GM21717 (cell line): ENCODE data around the gene FAM9C.

Experiments
- ATAC-seq: cut with Tn5 transposase; IDR thresholded peaks from one replicate; pipeline ENCODE4 v1.9.1; 2021; ENCODE audit warnings: mild to moderate bottlenecking, moderate library complexity; ENCODE audit not compliant: unreplicated experiment

FAM9C gene

GRCh38 chrX:13008851-13009250 lies 35.6 kb downstream of the FAM9C start:
- ATAC-seq: no peak

- peak; percentile 40 for ATAC-seq
Observed at GRCh38 chrX:13008189-13008533, 36.3 kb downstream of the FAM9C start.

- no peak for ATAC-seq
Observed at GRCh38 chrX:13007519-13008188, 36.8 kb downstream of the FAM9C start.

GRCh38 chrX:13005661-13006473 lies 38.6 kb downstream of the FAM9C start:
- peak; percentile 54 for ATAC-seq

- ATAC-seq: no peak
Observed at GRCh38 chrX:13001961-13002671, 42.3 kb downstream of the FAM9C start.

DNA sequence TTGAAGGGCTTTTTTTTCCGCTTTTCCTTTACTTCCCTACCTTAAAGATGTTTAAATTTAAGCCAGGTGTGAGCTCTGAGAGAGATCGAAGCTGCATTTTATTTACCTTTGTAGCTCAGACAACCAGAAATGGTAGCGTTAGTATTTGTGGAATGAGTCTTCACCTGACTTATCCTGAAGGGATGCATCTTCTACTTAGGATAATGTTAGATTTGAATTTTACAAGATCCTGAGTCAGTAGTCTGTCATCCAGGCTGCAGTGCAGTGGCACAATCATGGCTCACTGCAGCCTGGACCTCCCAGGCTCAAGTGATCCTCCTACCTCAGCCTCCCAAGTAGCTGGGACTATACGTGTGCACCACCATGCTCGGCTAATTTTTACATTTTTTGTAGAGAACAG lies 43.3 kb downstream of the FAM9C start:
- no peak for ATAC-seq

DNA sequence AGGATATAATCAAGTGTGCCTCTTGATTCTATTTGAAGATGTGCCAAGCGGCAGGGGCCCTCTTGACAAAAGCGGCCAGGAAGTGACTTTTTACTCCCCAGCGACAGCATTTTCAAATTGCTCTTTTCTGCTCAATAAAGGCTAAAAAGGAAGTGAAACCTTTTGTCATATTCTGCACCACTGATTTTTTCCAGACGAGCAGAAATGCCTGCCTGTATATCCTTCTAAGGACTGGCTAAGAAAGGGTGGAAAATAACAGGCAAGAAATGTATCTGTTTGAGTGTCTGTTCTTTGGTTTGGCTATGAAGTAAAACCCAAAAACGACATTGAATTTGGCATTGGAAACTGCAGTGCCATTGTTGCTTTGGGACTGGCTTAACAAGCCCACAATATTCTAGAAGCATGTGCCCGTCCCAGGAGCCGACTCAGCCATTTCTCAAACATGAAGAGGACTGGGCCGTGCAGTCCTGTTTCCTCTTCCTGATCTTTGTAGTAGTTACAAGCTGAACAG lies 44.1 kb downstream of the FAM9C start:
- peak; percentile 41 for ATAC-seq

DNA sequence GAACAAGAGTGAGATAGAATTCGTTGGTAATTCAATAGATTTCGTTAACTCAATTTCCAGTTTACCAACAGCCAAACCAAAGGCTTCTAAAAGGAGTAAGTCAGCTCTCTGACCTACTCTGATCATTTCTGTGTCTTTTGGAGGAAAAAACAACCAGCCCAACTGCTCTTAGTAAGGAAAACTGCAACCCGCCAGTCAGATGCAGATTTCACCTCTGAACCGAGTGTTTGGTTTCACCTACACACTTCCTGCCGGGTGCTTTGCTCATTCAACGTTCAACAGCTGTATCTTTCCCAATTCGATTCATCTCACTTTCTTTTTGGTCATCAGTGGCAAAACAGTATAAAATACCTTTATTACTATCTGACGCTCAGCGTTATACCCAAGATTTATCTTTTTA lies 45.0 kb downstream of the FAM9C start:
- peak; percentile 65 for ATAC-seq

DNA sequence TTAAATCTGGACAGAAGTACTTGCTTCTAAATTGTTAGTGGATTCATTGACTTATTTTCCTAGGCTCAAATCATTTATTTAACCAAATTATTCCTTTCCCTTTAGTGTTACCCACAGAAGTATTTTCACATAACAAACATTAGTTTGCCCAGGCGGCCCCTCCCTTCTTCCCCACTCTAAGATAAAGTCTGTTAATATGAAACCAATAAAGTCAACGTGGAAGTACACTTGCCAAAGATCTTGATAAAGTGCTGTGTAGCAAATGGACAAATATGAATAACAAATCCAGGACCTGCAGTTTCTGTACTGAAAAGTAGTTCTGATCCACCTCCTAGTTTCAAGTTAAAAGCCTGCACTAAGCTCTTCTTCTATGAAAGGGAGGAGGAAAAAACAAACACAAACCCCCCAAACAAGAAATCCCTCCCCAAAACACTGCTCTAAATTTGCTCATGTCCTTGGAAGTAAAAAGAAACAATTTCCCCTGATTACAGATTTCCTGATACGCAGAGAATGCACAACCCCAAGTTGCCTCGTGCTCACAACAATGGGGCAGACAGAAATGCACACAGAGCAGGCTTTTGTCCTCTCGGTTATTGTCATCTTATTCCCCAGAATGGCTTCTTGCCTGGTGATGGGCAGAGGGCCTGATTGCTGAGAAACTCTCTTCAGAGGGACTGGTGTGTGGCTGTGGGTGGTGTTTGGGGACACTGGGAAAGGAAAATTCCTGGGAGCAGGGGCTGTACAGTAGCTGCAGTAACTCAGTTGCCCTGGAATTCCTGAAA lies 46.3 kb downstream of the FAM9C start:
- ATAC-seq: no peak

DNA sequence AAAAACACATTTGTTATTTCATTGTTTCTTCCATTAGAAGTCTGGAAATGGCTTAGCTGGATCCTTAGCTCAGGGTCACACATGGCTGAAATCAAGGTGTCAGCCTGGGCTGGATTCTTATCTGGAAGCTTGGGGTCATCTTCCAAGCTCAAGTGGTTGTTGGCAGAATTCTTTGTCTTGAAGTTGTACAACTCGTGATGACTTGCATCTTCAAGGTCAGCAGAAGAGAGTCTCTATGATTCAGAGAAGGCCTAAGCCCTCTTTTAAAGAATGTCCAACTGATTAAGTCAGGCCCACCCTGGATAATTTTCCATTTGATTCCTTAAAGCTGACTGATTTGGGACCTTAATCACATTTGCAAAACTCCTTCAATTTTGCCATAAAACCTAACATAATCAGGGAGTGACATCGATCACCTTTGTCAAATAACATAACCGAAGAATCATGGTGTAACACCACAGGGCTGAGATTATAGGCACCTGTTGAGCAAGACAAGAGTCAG lies 47.4 kb downstream of the FAM9C start:
- ATAC-seq: no peak

- ATAC-seq: no peak
Observed at GRCh38 chrX:12994321-12994720, 50.1 kb downstream of the FAM9C start.

- ATAC-seq: no peak
Observed at GRCh38 chrX:12993826-12994225, 50.6 kb downstream of the FAM9C start.

GRCh38 chrX:12992544-12993118 lies 51.8 kb downstream of the FAM9C start:
- ATAC-seq: no peak

DNA sequence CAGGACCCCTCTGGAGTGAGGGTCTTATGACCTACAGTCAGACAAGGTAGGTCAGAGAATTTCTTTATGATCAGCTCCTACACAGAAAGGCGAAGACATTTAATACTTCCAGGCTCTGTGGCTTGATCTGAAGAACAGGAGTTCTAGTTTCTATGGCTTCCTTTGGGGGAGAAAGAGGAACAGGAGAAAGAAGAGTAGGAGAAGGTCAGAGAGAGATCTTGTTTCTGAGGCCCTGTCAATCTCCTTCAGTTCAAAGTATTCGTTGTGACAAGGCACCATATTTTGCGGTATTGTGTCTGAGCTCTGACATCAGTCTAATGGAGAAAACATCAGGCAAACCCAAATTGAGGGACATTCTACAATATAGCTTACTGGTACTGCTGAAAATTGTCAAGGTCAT lies 52.8 kb downstream of the FAM9C start:
- ATAC-seq: no peak

- no peak for ATAC-seq
Observed at GRCh38 chrX:12989461-12989860, 55.0 kb downstream of the FAM9C start.

DNA sequence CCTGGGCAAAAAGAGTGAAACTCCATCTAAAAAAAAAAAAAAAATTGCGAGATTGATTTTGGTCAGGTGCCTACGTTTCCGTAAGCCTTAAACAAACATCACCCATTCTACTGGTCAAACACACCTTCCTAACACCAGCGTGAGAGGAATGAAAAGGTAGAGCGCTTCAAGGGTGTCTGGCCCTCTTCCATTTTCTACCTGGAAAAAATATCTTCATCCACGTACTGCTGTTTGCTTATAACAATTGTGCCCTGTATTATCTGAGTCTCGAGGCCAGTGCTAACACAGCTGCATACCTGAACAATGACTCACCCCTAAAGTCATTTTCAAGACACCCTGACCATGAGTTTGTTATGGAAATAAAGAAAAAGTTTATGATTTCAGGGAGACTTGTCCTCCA lies 55.6 kb downstream of the FAM9C start:
- no peak for ATAC-seq

- no peak for ATAC-seq
Observed at GRCh38 chrX:12987900-12988594, 56.4 kb downstream of the FAM9C start.

DNA sequence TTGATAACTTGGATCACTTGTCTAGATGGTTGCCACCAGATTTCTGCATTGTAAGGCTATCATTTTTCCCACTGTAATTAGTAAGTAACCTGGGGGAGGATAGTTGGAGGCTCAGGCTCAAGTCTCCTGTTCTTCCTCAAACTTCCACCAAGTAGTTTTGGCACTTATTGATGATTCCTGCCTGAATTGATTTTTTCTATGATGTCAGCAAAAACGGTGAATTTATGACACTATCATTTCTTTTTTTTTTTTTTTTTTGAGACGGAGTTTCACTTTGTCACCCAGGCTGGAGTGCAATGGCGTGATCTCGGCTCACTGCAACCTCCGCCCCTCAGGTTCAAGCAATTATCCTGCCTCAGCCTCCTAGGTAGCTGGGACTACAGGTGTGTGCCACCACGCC lies 57.1 kb downstream of the FAM9C start:
- ATAC-seq: no peak

- ATAC-seq: no peak
Observed at GRCh38 chrX:12986886-12987285, 57.5 kb downstream of the FAM9C start.
